ENCODE results near the gene ABTB2.
"Not testable (repeated sequence)": the region's sequence is repeated elsewhere in the genome, so short reads cannot be mapped to it uniquely, and the experiment has no call there.

Gene ABTB2

GRCh38 chr11:34235591-34236071 is 122.2 kb downstream of the ABTB2 start:
- in situ Hi-C loops (cut with HindIII; ENCODE audit: low pct_ligation_motif_present, low pct_unique_long_range_greater_than_20kb, low sequenced_read_pairs): no loop called here
- no peak for DNase-seq

GRCh38 chr11:34235189-34235588 is 122.6 kb downstream of the ABTB2 start:
- DNase-seq: no peak
- in situ Hi-C loops (cut with HindIII; ENCODE audit: low pct_ligation_motif_present, low pct_unique_long_range_greater_than_20kb, low sequenced_read_pairs): no loop called here

GRCh38 chr11:34234086-34234740 is 123.6 kb downstream of the ABTB2 start:
- in situ Hi-C loops (cut with HindIII; ENCODE audit: low pct_ligation_motif_present, low pct_unique_long_range_greater_than_20kb, low sequenced_read_pairs): no loop called here
- peak; percentile 80 for DNase-seq

GRCh38 chr11:34233215-34233614 is 124.6 kb downstream of the ABTB2 start:
- DNase-seq: no peak
- in situ Hi-C loops (cut with HindIII; ENCODE audit: low pct_ligation_motif_present, low pct_unique_long_range_greater_than_20kb, low sequenced_read_pairs): no loop called here

DNA sequence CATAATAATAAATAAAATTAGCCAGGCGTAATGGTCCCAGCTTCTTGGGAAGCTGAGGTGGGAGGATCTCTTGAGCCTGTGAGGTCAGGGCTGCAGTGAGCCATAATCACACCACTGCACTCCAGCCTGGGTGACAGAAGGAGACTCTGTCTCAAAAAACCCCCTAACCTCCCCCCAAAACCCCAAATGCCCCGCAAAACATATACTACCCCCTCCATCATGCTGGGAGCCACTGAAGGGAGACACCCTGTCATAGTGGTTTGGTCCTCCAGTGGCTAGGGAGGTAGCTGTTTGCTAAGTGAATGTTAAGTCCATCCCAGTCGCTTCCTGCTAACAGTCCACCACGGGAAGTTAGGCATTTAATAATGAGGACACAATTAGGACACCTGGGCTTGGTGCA is 125.0 kb downstream of the ABTB2 start:
- in situ Hi-C loops (cut with HindIII; ENCODE audit: low pct_ligation_motif_present, low pct_unique_long_range_greater_than_20kb, low sequenced_read_pairs): no loop called here

DNA sequence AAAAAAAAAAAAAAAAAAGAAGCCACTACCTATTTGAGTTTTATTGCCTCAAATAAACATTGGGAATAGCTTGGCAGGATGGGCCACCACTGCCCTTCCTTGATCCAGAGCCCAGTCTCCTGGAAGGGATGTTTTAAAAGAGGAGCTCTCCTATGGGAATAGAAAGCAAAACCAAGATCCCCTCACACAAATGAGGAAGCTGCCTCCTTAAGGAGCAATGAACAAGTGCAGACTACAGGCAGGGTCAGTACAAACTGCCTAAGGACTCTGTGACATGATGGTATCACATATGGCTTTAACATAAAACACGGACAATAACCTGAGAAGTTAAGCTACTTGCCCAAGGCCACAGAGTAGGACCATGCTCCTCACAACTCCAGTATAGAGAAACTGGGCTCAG is 131.6 kb downstream of the ABTB2 start:
- in situ Hi-C loops (cut with HindIII; ENCODE audit: low pct_ligation_motif_present, low pct_unique_long_range_greater_than_20kb, low sequenced_read_pairs): no loop called here
- DNase-seq: no peak

More for the DNA sequence above, 125.0 kb downstream of the ABTB2 start:
- DNase-seq: no peak

DNA sequence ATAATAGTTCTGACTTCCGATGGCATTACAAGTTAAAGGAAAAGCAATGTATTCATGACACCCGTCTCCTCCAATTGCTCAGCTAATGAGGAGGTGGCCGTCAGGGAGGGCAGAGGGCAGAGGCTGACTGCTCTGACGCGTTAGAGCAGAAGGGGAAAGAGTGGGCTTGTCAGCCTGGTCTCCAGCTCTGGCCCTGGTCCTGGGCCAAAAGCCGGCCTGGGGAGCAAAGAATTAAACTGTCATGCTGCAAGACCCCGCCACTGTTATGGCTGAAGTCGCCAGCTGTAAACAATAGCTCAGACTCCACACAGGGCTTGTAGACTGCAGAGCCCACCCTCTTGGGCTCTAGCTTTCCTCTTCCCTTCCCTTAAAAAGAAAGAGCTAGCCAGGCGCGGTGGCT is 132.7 kb downstream of the ABTB2 start:
- DNase-seq: no peak
- in situ Hi-C loops (cut with HindIII; ENCODE audit: low pct_ligation_motif_present, low pct_unique_long_range_greater_than_20kb, low sequenced_read_pairs): no loop called here

GRCh38 chr11:34224434-34224966 is 133.3 kb downstream of the ABTB2 start:
- DNase-seq: no peak
- in situ Hi-C loops (cut with HindIII; ENCODE audit: low pct_ligation_motif_present, low pct_unique_long_range_greater_than_20kb, low sequenced_read_pairs): no loop called here

GRCh38 chr11:34223907-34224306 is 133.9 kb downstream of the ABTB2 start:
- DNase-seq: no peak
- in situ Hi-C loops (cut with HindIII; ENCODE audit: low pct_ligation_motif_present, low pct_unique_long_range_greater_than_20kb, low sequenced_read_pairs): no loop called here

DNA sequence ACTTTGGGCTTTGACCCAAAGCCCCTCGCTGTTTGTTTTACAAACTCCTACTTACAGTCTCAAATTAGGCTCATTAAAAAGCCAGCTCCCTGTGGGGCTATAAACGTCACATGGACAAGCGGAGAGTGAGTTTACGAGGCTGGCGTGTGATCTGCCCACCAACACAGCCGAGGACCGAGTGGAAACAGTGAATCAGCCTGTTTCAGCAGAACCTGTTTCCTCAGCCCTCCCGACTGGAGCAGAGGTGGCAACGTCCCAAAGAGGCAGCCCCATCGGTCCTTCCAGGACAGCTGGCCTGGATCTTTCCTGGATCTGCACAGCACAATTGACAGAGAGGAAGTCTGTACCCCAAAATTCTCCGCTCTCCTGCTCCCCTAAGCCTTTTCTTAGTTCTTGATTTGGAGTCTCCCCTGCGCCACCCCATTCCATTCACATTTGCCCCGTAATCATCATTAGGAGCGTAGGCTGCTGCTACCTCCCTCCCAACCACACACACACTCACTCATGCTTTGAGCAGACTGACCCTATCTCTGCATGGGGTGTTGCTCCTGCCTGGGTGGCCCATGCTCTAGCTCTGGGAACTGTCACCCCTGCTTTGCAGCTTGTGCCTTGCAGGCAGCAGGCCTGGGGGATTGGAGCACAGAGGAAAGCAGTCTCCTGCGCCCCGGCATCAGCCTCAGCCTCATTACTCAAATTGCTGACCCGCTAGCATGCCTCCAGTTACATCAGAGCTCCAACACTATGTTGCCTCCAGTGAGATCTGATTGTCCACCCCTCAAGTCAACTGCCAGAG is 134.6 kb downstream of the ABTB2 start:
- in situ Hi-C loops (cut with HindIII; ENCODE audit: low pct_ligation_motif_present, low pct_unique_long_range_greater_than_20kb, low sequenced_read_pairs): no loop called here
- no peak for DNase-seq

DNA sequence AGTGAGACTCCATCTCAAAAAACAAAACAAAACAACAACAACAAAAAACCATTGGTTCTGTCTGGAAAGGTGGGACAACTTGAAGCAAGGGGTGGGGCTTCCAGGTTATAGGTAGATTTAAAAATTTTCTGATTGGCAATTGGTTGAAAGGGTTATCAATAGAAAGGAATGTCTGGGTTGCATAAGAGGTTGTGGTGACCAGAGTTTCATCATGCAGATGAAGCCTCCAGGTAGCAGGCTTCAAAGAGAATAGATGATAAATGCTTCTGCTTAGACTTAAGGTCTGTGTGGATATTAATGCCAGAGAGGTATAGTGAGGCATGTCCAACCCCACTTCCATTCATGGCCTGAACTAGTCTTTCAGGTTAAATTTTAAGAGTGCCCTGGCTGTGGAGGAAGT is 135.8 kb downstream of the ABTB2 start:
- in situ Hi-C loops (cut with HindIII; ENCODE audit: low pct_ligation_motif_present, low pct_unique_long_range_greater_than_20kb, low sequenced_read_pairs): no loop called here
- DNase-seq: no peak

DNA sequence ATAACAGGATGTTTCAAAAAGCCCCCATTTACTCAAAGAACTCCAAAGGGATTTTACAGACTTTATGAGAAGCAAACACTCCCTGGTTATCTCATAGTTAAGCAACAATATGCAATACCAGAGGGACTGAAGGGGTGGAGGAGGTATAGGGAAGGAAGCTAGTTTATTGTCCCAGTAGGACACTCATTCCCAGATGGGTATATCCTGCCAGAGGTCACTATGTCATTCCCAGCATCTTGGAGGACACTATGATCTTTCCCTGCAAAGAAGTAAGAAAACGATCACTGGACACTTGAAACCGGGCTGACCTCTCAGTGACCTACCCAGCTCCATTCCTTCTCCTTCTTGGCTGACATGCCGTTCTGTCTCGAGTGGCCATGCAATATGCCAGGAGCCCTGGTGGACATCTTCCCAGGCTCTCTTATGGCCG is 137.9 kb downstream of the ABTB2 start:
- in situ Hi-C loops (cut with HindIII; ENCODE audit: low pct_ligation_motif_present, low pct_unique_long_range_greater_than_20kb, low sequenced_read_pairs): no loop called here
- no peak for DNase-seq

GRCh38 chr11:34219279-34219678 is 138.5 kb downstream of the ABTB2 start:
- in situ Hi-C loops (cut with HindIII; ENCODE audit: low pct_ligation_motif_present, low pct_unique_long_range_greater_than_20kb, low sequenced_read_pairs): no loop called here

DNA sequence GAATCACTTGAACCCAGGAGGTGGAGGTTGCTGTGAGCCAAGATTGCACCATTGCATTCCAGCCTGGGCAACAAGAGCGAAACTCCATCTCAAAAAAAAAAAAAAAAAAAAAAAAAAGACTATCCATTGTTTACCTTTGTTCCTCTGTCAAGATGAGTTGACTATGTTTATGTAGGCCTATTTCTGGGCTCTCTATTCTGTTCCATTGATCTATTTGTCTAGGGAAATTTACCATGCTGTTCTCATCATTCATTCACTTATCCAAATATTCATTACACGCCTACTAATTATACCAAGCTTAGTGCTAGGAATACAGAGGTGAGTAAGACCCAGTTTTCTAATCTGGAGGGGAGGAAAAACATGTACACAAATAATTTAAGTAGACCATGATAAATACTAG is 139.1 kb downstream of the ABTB2 start:
- DNase-seq; in situ Hi-C loops (cut with HindIII; ENCODE audit: low pct_ligation_motif_present, low pct_unique_long_range_greater_than_20kb, low sequenced_read_pairs): not testable (repeated sequence)

More at GRCh38 chr11:34219279-34219678, 138.5 kb downstream of the ABTB2 start:
- no peak for DNase-seq

DNA sequence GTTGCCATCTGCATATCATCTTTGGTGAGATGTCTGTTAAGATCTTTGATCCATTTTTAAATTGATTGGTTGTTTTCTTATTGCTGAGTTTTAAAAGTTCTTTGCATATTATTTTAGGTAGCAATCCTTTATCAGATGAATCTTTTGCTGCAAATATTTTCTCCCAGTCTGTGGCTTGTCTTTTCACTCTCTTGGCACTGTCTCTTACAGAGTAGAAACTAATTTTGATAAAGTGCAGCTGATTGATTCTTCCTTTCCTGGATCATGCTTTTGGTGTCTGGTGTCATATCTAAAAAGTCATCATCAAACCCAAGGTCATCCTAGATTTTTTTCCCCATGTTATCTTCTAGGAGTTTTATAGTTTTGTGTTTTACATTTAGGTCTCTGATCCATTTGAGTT is 139.7 kb downstream of the ABTB2 start:
- DNase-seq: no peak
- in situ Hi-C loops (cut with HindIII; ENCODE audit: low pct_ligation_motif_present, low pct_unique_long_range_greater_than_20kb, low sequenced_read_pairs): no loop called here

DNA sequence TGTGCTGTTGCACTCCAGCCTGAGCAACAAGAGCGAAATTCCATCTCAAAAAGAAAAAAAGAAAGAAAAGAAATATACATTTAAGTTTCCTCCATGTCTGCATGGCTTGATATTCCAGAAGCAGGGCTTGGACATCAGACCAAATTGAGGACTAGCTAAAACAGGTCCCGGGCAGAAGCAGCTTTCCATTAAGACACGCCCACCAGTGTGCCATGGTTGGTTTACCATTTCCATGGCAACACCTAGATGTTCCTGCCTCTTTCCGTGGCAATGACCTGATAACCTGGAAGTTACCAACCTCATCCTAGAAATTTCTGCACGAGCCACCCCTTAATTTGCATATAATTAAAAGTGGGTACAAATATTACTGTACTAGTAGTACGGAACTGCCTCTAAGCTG is 141.1 kb downstream of the ABTB2 start:
- no peak for DNase-seq
- in situ Hi-C loops (cut with HindIII; ENCODE audit: low pct_ligation_motif_present, low pct_unique_long_range_greater_than_20kb, low sequenced_read_pairs): no loop called here

DNA sequence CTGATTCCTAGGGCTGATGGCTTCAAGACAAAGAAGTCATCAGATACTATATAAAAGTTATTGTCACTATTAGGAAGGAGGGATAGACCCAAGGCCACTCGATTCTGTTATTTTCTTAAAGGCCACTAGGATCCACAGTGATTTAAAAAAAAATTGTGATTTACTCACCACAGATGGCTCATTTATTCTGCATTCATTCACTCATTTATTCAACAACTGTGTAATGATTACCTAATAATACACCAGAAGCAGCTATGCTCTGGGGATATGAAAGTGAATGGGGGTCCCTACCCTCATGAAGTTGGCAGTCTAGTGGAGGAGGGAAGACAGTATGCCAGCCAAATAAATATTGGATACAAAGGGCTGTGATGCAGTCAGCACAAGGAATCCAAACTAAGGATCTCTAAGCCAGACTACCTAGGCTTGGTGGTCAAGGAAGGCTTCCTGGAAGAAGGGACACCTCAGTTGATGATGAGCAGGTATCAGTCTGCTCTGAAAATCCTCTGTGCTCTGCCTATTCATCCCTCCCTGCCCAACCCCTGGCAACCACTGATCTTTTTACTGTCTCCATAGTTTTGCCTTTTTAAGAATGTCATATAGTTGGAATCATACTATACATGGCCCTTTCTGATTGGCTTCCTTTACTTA is 141.9 kb downstream of the ABTB2 start:
- no peak for DNase-seq
- in situ Hi-C loops (cut with HindIII; ENCODE audit: low pct_ligation_motif_present, low pct_unique_long_range_greater_than_20kb, low sequenced_read_pairs): no loop called here

- in situ Hi-C loops (cut with HindIII; ENCODE audit: low pct_ligation_motif_present, low pct_unique_long_range_greater_than_20kb, low sequenced_read_pairs): no loop called here
- DNase-seq: peak; percentile 88
Observed at GRCh38 chr11:34214961-34215805, 142.6 kb downstream of the ABTB2 start.
